ENCODE measurements around the gene IGF2BP2.

IGF2BP2 gene

GRCh38 chr3:185691622-185692021, 133.2 kb downstream of the IGF2BP2 start:
- TF ChIP-seq CTCF (IDR thresholded peaks at IDR 0.05), result no peak

GRCh38 chr3:185687271-185687878, 137.5 kb downstream of the IGF2BP2 start:
- no peak for TF ChIP-seq CTCF (IDR thresholded peaks at IDR 0.05)

GRCh38 chr3:185685231-185686035, 139.4 kb downstream of the IGF2BP2 start:
- TF ChIP-seq CTCF (IDR thresholded peaks at IDR 0.05), result no peak

- TF ChIP-seq CTCF (IDR thresholded peaks at IDR 0.05), result no peak
Measured at GRCh38 chr3:185680231-185680630, 144.6 kb downstream of the IGF2BP2 start.

GRCh38 chr3:185678027-185678426, 146.8 kb downstream of the IGF2BP2 start:
- no peak for TF ChIP-seq CTCF (IDR thresholded peaks at IDR 0.05)

- peak; percentile 63 for TF ChIP-seq CTCF (IDR thresholded peaks at IDR 0.05)
Measured at GRCh38 chr3:185677146-185677829, 147.6 kb downstream of the IGF2BP2 start.

- no peak for TF ChIP-seq CTCF (IDR thresholded peaks at IDR 0.05)
Measured at GRCh38 chr3:185667574-185667973, 157.3 kb downstream of the IGF2BP2 start.
